GM12892 (cell line): Measurements from ENCODE around the gene TBKBP1.

ENCODE experiments used
- POLR2A ChIP-seq: IDR thresholded peaks from 2 replicates; pipeline ENCODE4 v1.6.1; 2011; ENCODE audit warnings: low read depth, low read length, control low read depth
- TAF1 ChIP-seq: IDR thresholded peaks from 2 replicates; pipeline ENCODE4 v1.6.1; 2011; ENCODE audit warnings: low read depth, mild to moderate bottlenecking, control low read depth, low read length, borderline replicate concordance

GRCh38 chr17:47726796-47727703 is 33.1 kb downstream of the TBKBP1 start:
- TF ChIP-seq POLR2A (no peak), TAF1 (no peak)
